Heart left ventricle (tissue), 16 donors: ENCODE data around the gene CCNYL1. TPM values are rescaled to one million over a fixed set of nuclear protein-coding genes. Genes with fewer than 3 reads are reported as not detected.

ENCODE experiments used
- ATAC-seq, 4 donors: fragments of 200-7000 bp; cut with Tn5 transposase; one replicate each; pipeline ENCODE4 v1.9.1; 2020 to 2022; ENCODE audit warnings: moderate library complexity in 4 of 4, mild to moderate bottlenecking in 3 of 4, moderate number of reproducible peaks in 1 of 4
- DNase-seq, 5 donors: peaks; one replicate each; pipeline ENCODE4 v3.0.0-alpha.2; 2020
- H3K27ac ChIP-seq, 12 donors: fragments of 200-600 bp; sonication (generic) in 4 of 12; one replicate each; pipeline versions ENCODE4 v1.5.0 to v1.8.0; 2016 to 2022; ENCODE audit warnings: mild to moderate bottlenecking in 2 of 12
- H3K27me3 ChIP-seq, 9 donors: fragments of 200-600 bp; sonication (generic) in 2 of 9; one replicate each; pipeline versions ENCODE4 v1.5.1 to v1.8.0; 2016 to 2022; ENCODE audit warnings: mild to moderate bottlenecking in 3 of 9
- H3K36me3 ChIP-seq, 9 donors: fragments of 200-600 bp; sonication (generic) in 2 of 9; one replicate each; pipeline versions ENCODE4 v1.5.0 to v1.8.0; 2018 to 2022; ENCODE audit warnings: mild to moderate bottlenecking in 2 of 9
- H3K4me1 ChIP-seq, 12 donors: fragments of 200-600 bp; sonication (generic) in 4 of 12; one replicate each; pipeline versions ENCODE4 v1.5.0 to v1.8.0; 2016 to 2022; ENCODE audit warnings: mild to moderate bottlenecking in 3 of 12
- H3K4me3 ChIP-seq, 12 donors: fragments of 200-600 bp; sonication (generic) in 4 of 12; one replicate each; pipeline versions ENCODE4 v1.5.0 to v1.8.0; 2017 to 2022; ENCODE audit warnings: mild to moderate bottlenecking in 9 of 12, moderate library complexity in 4 of 12
- H3K9me3 ChIP-seq, 12 donors: fragments of 200-600 bp; sonication (generic) in 4 of 12; one replicate each; pipeline versions ENCODE4 v1.5.0 to v1.8.0; 2016 to 2022; ENCODE audit warnings: mild to moderate bottlenecking in 1 of 12
- POLR2A ChIP-seq, 2 donors: fragments of 450-650 bp; IDR thresholded peaks; one replicate each; pipeline ENCODE4 v1.6.1; 2017; ENCODE audit warnings: antibody characterized with exemption in 2 of 2, mild to moderate bottlenecking in 2 of 2, moderate library complexity in 2 of 2
- WGBS, 4 donors: extraction: QIAGEN DNeasy Blood & Tissue Kit in 2 of 4; methylation state at CpG; one replicate each; pipeline versions ENCODE4 v1.1.5 to v1.1.7; 2013 to 2018; 5-methylcytosine and 5-hydroxymethylcytosine counted together
- intact Hi-C, 10 donors: fragments of 100-400 bp; cut with DNase I; formaldehyde crosslinking; loops; one replicate each; pipeline versions ENCODE4 v1.11.1 to v1.14.2; 2022
- polyA plus RNA-seq, 2 donors: library from polyadenylated mRNA; stranded (reverse); fragments of 200-250 nt; gene quantifications; one replicate each; pipeline ENCODE4 v1.2.3, GENCODE V29; 2013
- total RNA-seq, 9 donors: library from RNA; depleted of rRNA in 2 of 9; stranded (reverse); fragments of >200 nt in 2 of 9; fragmentation: NEBNext Ultra II Directional in 3 of 9; extraction: Animal tissue kit (Norgen Biotek cat#: 25700) in 3 of 9; gene quantifications; one replicate each; pipeline versions ENCODE4 v1.1.0 to v1.2.4, GENCODE V29; 2016 to 2023
- TF ChIP-seq, protein P1 (sequence below), 12 donors: fragments of 200-600 bp; sonication (generic) in 4 of 12; IDR thresholded peaks; one replicate each; pipeline versions ENCODE4 v1.5.0 to v1.8.0; 2018 to 2022; ENCODE audit warnings: antibody characterized with exemption in 12 of 12, mild to moderate bottlenecking in 5 of 12
- donor health status: ischemic (EF 13 %, LVEDD 7.1; RV severe dilation, severe dysfunction).
- donor health status: healthy with polysubstance abuse.
- donor health status: DM: no; HTN: yes; CAD: no.
- donor health status: DM: no; HTN: no; CAD: no.
- donor health status: ischemic (EF 25% LVEDD 6.9; RV normal size, moderate dysfunction).
- donor health status: ischemic (EF 25% LVEDD 5.7; RV mildly dilated, moderate dysfunction).
- donor health status: healthy.
- donor health status: DM: yes; HTN: yes; CAD: no.
- donor health status: ischemic (EF 35%, LVEDD 5.7; RV mildly dilated, moderate dysfunction).
- donor health status: nonischemic (EF 11% LVEDD 7.7; RV severe dilation, severe dysfunction).
- donor health status: DM: yes; HTN: yes; CAD: no.
- donor health status: PGD.
- donor health status: ischemic (EF 29% LVEDD 5.4; RV normal size, mild dysfunction).
- donor health status: nonischemic (EF 23%, LVEDD 6.1; RV moderate dilation, normal function).

Gene CCNYL1
- total and polyA plus RNA-seq, 11 donors: 3.9 to 17.5 (median 10.9) TPM

GRCh38 chr2:207783514-207783913 lies 72.1 kb downstream of the CCNYL1 start:
- Histone ChIP-seq H3K4me1 (peaks cover 0 to 8% (median 0%) of the 10 kb centered on the region in 12 donors), H3K4me3 (no peak overlapping the region), H3K36me3 (no peaks in the 10 kb centered on the region), H3K27me3 (no peaks in the 10 kb centered on the region), H3K27ac (no peak overlapping the region), H3K9me3 (no peaks in the 10 kb centered on the region)
- ATAC-seq (no peak), DNase-seq (no peak)
- intact Hi-C loops: no loop called here
- TF ChIP-seq, protein P1, sequence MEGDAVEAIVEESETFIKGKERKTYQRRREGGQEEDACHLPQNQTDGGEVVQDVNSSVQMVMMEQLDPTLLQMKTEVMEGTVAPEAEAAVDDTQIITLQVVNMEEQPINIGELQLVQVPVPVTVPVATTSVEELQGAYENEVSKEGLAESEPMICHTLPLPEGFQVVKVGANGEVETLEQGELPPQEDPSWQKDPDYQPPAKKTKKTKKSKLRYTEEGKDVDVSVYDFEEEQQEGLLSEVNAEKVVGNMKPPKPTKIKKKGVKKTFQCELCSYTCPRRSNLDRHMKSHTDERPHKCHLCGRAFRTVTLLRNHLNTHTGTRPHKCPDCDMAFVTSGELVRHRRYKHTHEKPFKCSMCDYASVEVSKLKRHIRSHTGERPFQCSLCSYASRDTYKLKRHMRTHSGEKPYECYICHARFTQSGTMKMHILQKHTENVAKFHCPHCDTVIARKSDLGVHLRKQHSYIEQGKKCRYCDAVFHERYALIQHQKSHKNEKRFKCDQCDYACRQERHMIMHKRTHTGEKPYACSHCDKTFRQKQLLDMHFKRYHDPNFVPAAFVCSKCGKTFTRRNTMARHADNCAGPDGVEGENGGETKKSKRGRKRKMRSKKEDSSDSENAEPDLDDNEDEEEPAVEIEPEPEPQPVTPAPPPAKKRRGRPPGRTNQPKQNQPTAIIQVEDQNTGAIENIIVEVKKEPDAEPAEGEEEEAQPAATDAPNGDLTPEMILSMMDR (IDR thresholded peaks at IDR 0.05): no peak
- TF ChIP-seq POLR2A (IDR thresholded peaks at IDR 0.05): no peak
- 87 to 93% (median 91%) methylated on average over 2 of the region's 2 CpGs for WGBS, 4 donors

DNA sequence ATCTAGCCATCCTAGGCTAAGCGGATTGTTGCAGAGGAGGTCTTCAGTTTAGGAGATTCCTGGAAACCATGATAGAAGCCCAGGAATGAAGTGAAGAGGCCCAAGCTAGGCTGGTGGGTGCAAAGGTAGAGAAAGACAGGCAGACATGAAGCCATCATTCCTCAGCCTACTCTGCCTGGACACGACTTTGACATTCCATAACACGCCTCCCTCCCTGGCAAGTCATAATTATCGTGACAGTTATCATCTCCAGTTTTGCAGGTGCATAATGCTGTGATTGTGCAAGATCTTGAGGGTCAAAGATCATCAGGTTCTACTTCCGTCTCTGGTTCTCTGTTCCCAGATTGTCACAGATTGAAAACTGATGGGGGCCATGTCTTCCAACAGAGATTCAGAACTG lies 73.5 kb downstream of the CCNYL1 start:
- no peak overlapping the region for H3K27ac ChIP-seq
- H3K9me3 ChIP-seq: no peaks in the 10 kb centered on the region
- intact Hi-C loops: no loop called here
- H3K4me1 ChIP-seq: peaks cover 0 to 8% (median 0%) of the 10 kb centered on the region in 12 donors
- no peaks in the 10 kb centered on the region for H3K36me3 ChIP-seq
- no peak for DNase-seq
- ATAC-seq: no peak
- TF ChIP-seq POLR2A (IDR thresholded peaks at IDR 0.05): no peak
- TF ChIP-seq, protein P1 (IDR thresholded peaks at IDR 0.05): no peak
- H3K4me3 ChIP-seq: no peak overlapping the region
- WGBS, 4 donors: 84 to 87% (median 85%) methylated on average over 5 of the region's 5 CpGs
- no peaks in the 10 kb centered on the region for H3K27me3 ChIP-seq

GRCh38 chr2:207787017-207787416 lies 75.6 kb downstream of the CCNYL1 start:
- no peaks in the 10 kb centered on the region for H3K27me3 ChIP-seq
- WGBS, 4 donors: 83 to 91% (median 86%) methylated on average over 3 of the region's 3 CpGs
- no peak for TF ChIP-seq POLR2A (IDR thresholded peaks at IDR 0.05)
- TF ChIP-seq, protein P1 (IDR thresholded peaks at IDR 0.05): no peak
- no peaks in the 10 kb centered on the region for H3K9me3 ChIP-seq
- intact Hi-C loops: no loop called here
- no peak for DNase-seq
- ATAC-seq: peak in 1 of 4 donors; percentile 18
- peaks cover 0 to 21% (median 0%) of the 10 kb centered on the region in 12 donors for H3K4me1 ChIP-seq
- no peaks in the 10 kb centered on the region for H3K36me3 ChIP-seq
- H3K27ac ChIP-seq: peak overlapping the region in 1 of 12 donors; percentile 70
- peak overlapping the region in 1 of 12 donors; percentile 27 for H3K4me3 ChIP-seq

DNA sequence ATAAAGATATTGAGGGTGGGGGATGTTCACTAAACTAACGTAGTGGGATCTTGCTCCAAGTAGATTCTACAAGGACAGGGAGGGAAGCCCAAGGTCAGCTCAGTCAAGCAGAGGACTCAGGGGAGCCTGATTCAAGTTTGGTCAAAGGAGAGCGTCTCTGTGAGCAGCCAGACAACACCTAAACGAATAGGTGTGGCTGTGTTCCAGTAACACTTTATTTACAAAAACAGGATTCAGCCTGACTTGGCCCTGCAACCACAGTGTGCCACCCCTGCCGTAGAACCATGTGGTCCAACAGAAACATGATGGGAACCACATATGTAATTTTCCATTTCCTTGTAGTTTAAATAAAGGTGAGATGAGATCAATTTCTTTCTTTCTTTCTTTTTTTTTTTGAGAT lies 76.4 kb downstream of the CCNYL1 start:
- ATAC-seq (no peak), DNase-seq (no peak)
- no peak for TF ChIP-seq POLR2A (IDR thresholded peaks at IDR 0.05)
- TF ChIP-seq, protein P1 (IDR thresholded peaks at IDR 0.05): no peak
- Histone ChIP-seq H3K27ac (no peak overlapping the region), H3K4me1 (peaks cover 0 to 26% (median 0%) of the 10 kb centered on the region in 12 donors), H3K4me3 (no peak overlapping the region), H3K27me3 (no peaks in the 10 kb centered on the region), H3K9me3 (no peaks in the 10 kb centered on the region), H3K36me3 (no peaks in the 10 kb centered on the region)
- 69 to 75% (median 73%) methylated on average over 4 of the region's 4 CpGs for WGBS, 4 donors
- intact Hi-C loops: no loop called here
